DND-41 (cell line): Measurements from ENCODE around the gene CCSER2.

ENCODE experiments used
- CTCF ChIP-seq: IDR thresholded peaks from 2 replicates; pipeline ENCODE4 v1.5.1; 2012; ENCODE audit warnings: borderline replicate concordance, low read length, moderate library complexity, mild to moderate bottlenecking; ENCODE audit not compliant: poor library complexity, severe bottlenecking; ENCODE audit errors: extremely low read depth
- EZH2 ChIP-seq: IDR thresholded peaks from 3 replicates; pipeline ENCODE4 v1.6.1; 2012; ENCODE audit warnings: borderline replicate concordance, low read depth, mild to moderate bottlenecking, moderate library complexity, low read length, inconsistent platforms; ENCODE audit not compliant: severe bottlenecking

GRCh38 chr10:84334811-84335210, 6.4 kb downstream of the CCSER2 start:
- TF ChIP-seq CTCF (no peak), EZH2 (no peak)
